Smooth muscle cell (in vitro differentiated cells): ENCODE measurements around the gene ZNF438. TPM values are rescaled to one million over a fixed set of nuclear protein-coding genes. Genes with fewer than 3 reads are reported as not detected.
"Not testable (repeated sequence)": the region's sequence is repeated elsewhere in the genome, so short reads cannot be mapped to it uniquely, and the experiment has no call there.

Experiments used
- DNase-seq: peaks from one replicate; lab custom pipeline; 2025; ENCODE audit not compliant: unreplicated experiment; lab: John Stamatoyannopoulos, UW
- H2AFZ ChIP-seq: fragments of 200-600 bp; sonication (generic); 2 replicates; pipeline ENCODE4 v1.6.0; 2016; ENCODE audit warnings: antibody characterized with exemption, low read depth, mild to moderate bottlenecking
- H3F3A ChIP-seq: fragments of 200-600 bp; sonication (generic); 2 replicates; pipeline ENCODE4 v1.6.0; 2017; ENCODE audit warnings: antibody characterized with exemption, low read depth
- H3K27ac ChIP-seq: fragments of 200-600 bp; sonication (generic); 2 replicates; pipeline ENCODE4 v1.5.1; 2016; ENCODE audit warnings: low read depth, mild to moderate bottlenecking
- H3K27me3 ChIP-seq: fragments of 200-600 bp; sonication (generic); 2 replicates; pipeline ENCODE4 v1.6.1; 2016; ENCODE audit warnings: low read depth, mild to moderate bottlenecking
- H3K36me3 ChIP-seq: fragments of 200-600 bp; sonication (generic); 2 replicates; pipeline ENCODE4 v1.5.1; 2016; ENCODE audit warnings: low read depth
- H3K4me1 ChIP-seq: fragments of 200-600 bp; sonication (generic); 2 replicates; pipeline ENCODE4 v1.5.1; 2016; ENCODE audit warnings: low read depth
- H3K4me2 ChIP-seq: fragments of 200-600 bp; sonication (generic); 2 replicates; pipeline ENCODE4 v1.6.0; 2016; ENCODE audit warnings: mild to moderate bottlenecking
- H3K4me3 ChIP-seq: fragments of 200-600 bp; sonication (generic); 2 replicates; pipeline ENCODE4 v1.5.1; 2016; ENCODE audit warnings: mild to moderate bottlenecking
- H3K79me2 ChIP-seq: fragments of 200-600 bp; sonication (generic); 2 replicates; pipeline ENCODE4 v1.6.0; 2016; ENCODE audit warnings: low read depth, mild to moderate bottlenecking
- H3K9ac ChIP-seq: fragments of 200-600 bp; sonication (generic); 2 replicates; pipeline ENCODE4 v1.6.0; 2016; ENCODE audit warnings: low read depth
- H3K9me3 ChIP-seq: fragments of 200-600 bp; sonication (generic); replicated peaks from 2 replicates; pipeline ENCODE4 v1.5.1; 2016; ENCODE audit warnings: low read depth
- H4K20me1 ChIP-seq: fragments of 200-600 bp; sonication (generic); 2 replicates; pipeline ENCODE4 v1.6.0; 2016; ENCODE audit warnings: low read depth
- CTCF ChIP-seq: fragments of 200-600 bp; sonication (generic); IDR thresholded peaks from 2 replicates; pipeline ENCODE4 v1.5.1; 2017; ENCODE audit warnings: borderline replicate concordance, mild to moderate bottlenecking, antibody characterized with exemption; ENCODE audit not compliant: insufficient read depth, poor library complexity, severe bottlenecking
- WGBS: methylation state at CpG from one replicate; pipeline ENCODE4 v1.1.7; 2016; ENCODE audit warnings: low lambda C conversion rate; 5-methylcytosine and 5-hydroxymethylcytosine counted together
- polyA plus RNA-seq: library from polyadenylated mRNA; unstranded; fragments of >200 nt; fragmentation: Nextera tagmentation; extraction: Ambion mirVana; gene quantifications from 2 replicates; pipeline ENCODE4 v1.2.1, GENCODE V29; 2016
- total RNA-seq: library from RNA; depleted of rRNA; stranded (reverse); fragments of >200 nt; gene quantifications from 2 replicates; pipeline ENCODE4 v1.2.3, GENCODE V29; 2014

The ZNF438 gene
- total and polyA plus RNA-seq, 2 experiments from 2014 or later: 2.8 to 3.4 TPM

- peak overlapping the region; percentile 74 for H3K4me3 ChIP-seq
- H3K27me3 ChIP-seq: no peaks in the 10 kb centered on the region
- 14% methylated on average over 5 of the region's 5 CpGs for WGBS
- peaks cover 22% of the 10 kb centered on the region for H3K4me1 ChIP-seq
- DNase-seq: no peak
- peaks cover 13% of the 10 kb centered on the region for H3F3A ChIP-seq
- H3K79me2 ChIP-seq: no peaks in the 10 kb centered on the region
- peak overlapping the region; percentile 90 for H3K9ac ChIP-seq
- no peaks in the 10 kb centered on the region for H3K36me3 ChIP-seq
- peak overlapping the region; percentile 97 for H3K27ac ChIP-seq
- H3K9me3 ChIP-seq: no peaks in the 10 kb centered on the region
- no peak for TF ChIP-seq CTCF
- peak overlapping the region; percentile 85 for H3K4me2 ChIP-seq
- H2AFZ ChIP-seq: peak overlapping the region; percentile 67
- H4K20me1 ChIP-seq: no peaks in the 10 kb centered on the region
Observed at GRCh38 chr10:31031205-31031557, 484 bp downstream of the ZNF438 start.

- Histone ChIP-seq H3K27ac (peak overlapping the region; percentile 97), H3K9ac (peak overlapping the region; percentile 90), H3K36me3 (no peaks in the 10 kb centered on the region), H3K9me3 (no peaks in the 10 kb centered on the region), H3K4me2 (peak overlapping the region; percentile 85), H3K27me3 (no peaks in the 10 kb centered on the region), H3K4me1 (peaks cover 22% of the 10 kb centered on the region), H2AFZ (no peak overlapping the region), H4K20me1 (no peaks in the 10 kb centered on the region), H3K4me3 (peak overlapping the region; percentile 74), H3K79me2 (no peaks in the 10 kb centered on the region), H3F3A (peaks cover 13% of the 10 kb centered on the region)
- 93% methylated on average over 8 of the region's 8 CpGs for WGBS
- DNase-seq: no peak
- no peak for TF ChIP-seq CTCF
Observed at GRCh38 chr10:31030800-31031199, 865 bp downstream of the ZNF438 start.

GRCh38 chr10:31030260-31030659 lies 1.4 kb downstream of the ZNF438 start:
- H3K4me1 ChIP-seq: peaks cover 22% of the 10 kb centered on the region
- no peak overlapping the region for H3K9ac ChIP-seq
- peak overlapping the region; percentile 74 for H3K4me3 ChIP-seq
- no peaks in the 10 kb centered on the region for H3K36me3 ChIP-seq
- H3K27me3 ChIP-seq: no peaks in the 10 kb centered on the region
- H3K4me2 ChIP-seq: peak overlapping the region; percentile 85
- no peaks in the 10 kb centered on the region for H3K9me3 ChIP-seq
- H3K27ac ChIP-seq: no peak overlapping the region
- no peaks in the 10 kb centered on the region for H3K79me2 ChIP-seq
- H2AFZ ChIP-seq: peak overlapping the region; percentile 12
- DNase-seq: no peak
- peaks cover 13% of the 10 kb centered on the region for H3F3A ChIP-seq
- H4K20me1 ChIP-seq: no peaks in the 10 kb centered on the region
- 77% methylated on average over 8 of the region's 8 CpGs for WGBS
- no peak for TF ChIP-seq CTCF

- 80% methylated on average over 2 of the region's 2 CpGs for WGBS
- no peak for DNase-seq
- Histone ChIP-seq H3F3A (peaks cover 5% of the 10 kb centered on the region), H3K4me3 (no peak overlapping the region), H3K4me1 (peaks cover 9% of the 10 kb centered on the region), H2AFZ (no peak overlapping the region), H3K4me2 (no peak overlapping the region), H3K9ac (no peak overlapping the region), H3K9me3 (no peaks in the 10 kb centered on the region), H4K20me1 (no peaks in the 10 kb centered on the region), H3K36me3 (no peaks in the 10 kb centered on the region), H3K27ac (no peak overlapping the region), H3K79me2 (no peaks in the 10 kb centered on the region), H3K27me3 (no peaks in the 10 kb centered on the region)
- TF ChIP-seq CTCF: no peak
Observed at GRCh38 chr10:31028081-31028480, 3.6 kb downstream of the ZNF438 start.

- not testable (repeated sequence) for H2AFZ ChIP-seq, H3K4me3 ChIP-seq, H3K79me2 ChIP-seq, H3F3A ChIP-seq, H3K27ac ChIP-seq, H3K9ac ChIP-seq, H3K27me3 ChIP-seq, H3K4me2 ChIP-seq, DNase-seq, H3K9me3 ChIP-seq, H4K20me1 ChIP-seq, H3K4me1 ChIP-seq, H3K36me3 ChIP-seq
- WGBS: 94% methylated on average over 1 of the region's 1 CpG
Observed at GRCh38 chr10:31026279-31026678, 5.4 kb downstream of the ZNF438 start.
